ENCODE data around the gene GPC5.

GRCh38 chr13:92272177-92272576 lies 873.8 kb downstream of the GPC5 start:
- no peak for TF ChIP-seq CREB1 (IDR thresholded peaks at IDR 0.05; ENCODE audit: low read depth)
- no peak for TF ChIP-seq RAD21 (IDR thresholded peaks at IDR 0.05; ENCODE audit: low read depth)
- no peak for TF ChIP-seq TCF12 (IDR thresholded peaks at IDR 0.05; ENCODE audit: low read depth)
- TF ChIP-seq EP300 (IDR thresholded peaks at IDR 0.05; ENCODE audit: borderline replicate concordance): no peak
- TF ChIP-seq TEAD4 (IDR thresholded peaks at IDR 0.05): no peak
- no peak for TF ChIP-seq REST (IDR thresholded peaks at IDR 0.05; ENCODE audit: low read depth)
- TF ChIP-seq, protein P1, sequence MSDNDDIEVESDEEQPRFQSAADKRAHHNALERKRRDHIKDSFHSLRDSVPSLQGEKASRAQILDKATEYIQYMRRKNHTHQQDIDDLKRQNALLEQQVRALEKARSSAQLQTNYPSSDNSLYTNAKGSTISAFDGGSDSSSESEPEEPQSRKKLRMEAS (IDR thresholded peaks at IDR 0.05): no peak
- no peak for TF ChIP-seq YY1 (IDR thresholded peaks at IDR 0.05; ENCODE audit: low read depth)
- no peak for TF ChIP-seq EGR1 (IDR thresholded peaks at IDR 0.05)
- TF ChIP-seq TAF1 (IDR thresholded peaks at IDR 0.05; ENCODE audit: low read depth): no peak
- no peak for TF ChIP-seq FOXM1 (IDR thresholded peaks at IDR 0.05; ENCODE audit: borderline replicate concordance, low read depth)
